HG02759 (cell line): ENCODE results near the gene JMJD6.
A peak's percentile ranks its signal among the peaks of the same experiment; 100 is the strongest.
"Not testable (repeated sequence)": the region's sequence is repeated elsewhere in the genome, so short reads cannot be mapped to it uniquely, and the experiment has no call there.

Source experiments
- ATAC-seq: cut with Tn5 transposase; IDR thresholded peaks from one replicate; pipeline ENCODE4 v1.9.1; 2021; ENCODE audit warnings: mild to moderate bottlenecking, moderate library complexity; ENCODE audit not compliant: unreplicated experiment

The JMJD6 gene

DNA sequence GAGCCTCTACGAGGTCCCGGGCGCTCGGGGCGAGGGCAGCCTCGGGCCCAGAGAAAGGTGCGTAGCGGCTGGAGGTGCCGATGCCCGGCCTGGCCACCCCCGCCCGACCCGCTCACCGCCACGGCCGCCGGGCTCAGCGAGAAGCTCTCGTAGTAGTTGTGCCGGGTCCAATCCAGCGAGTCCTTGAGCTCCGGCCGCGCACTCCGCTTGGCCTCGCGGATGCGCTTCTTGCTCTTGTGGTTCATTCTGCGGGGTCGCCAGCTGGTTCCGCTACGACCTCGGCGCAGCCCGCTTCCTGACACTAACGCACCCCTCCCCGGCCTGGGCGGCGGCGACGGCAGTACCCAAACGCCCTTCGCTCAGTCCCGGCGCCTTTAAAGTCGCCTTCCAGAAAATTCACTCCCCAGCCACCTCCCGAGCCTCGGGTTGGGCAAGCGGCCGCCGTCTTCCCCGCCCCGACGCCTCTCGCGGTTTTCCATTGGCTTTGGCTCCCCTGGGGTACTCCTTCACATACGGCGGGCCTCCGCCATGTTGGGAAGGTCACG is at the start of gene JMJD6:
TSS of gene JMJD6 (minus strand) at position 376 of the 545 bp plus-strand sequence. CDS start at position 245, 131 bp downstream.
- ATAC-seq, result peak; percentile 80

DNA sequence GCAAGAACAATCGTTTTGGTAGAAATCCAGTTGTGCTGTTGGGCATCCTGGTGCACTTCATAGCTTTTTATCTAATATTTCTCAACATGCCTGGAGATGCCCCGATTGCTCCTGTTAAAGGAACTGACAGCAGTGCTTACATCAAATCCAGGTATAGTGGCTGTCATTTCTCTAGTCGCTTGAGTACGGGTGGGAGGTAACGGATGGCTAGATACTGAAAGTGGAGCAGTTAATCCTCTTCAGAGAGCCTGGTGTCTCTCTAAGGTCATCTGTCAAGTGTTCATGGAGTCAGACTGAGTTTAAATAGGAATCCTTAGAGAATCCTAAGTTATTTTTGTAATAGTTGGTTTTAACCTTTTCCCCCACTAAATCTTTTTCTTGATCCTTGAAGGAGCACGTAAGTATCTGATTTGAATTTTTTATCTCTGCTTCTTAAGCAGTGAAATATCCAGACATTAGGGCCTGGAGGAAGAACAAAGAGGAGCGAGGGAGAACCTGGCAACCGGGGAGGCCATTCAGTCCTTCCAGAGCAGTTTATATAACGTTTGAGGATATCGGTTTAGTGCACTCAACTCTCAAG is 48.7 kb upstream of the JMJD6 start:
- ATAC-seq, result no peak

DNA sequence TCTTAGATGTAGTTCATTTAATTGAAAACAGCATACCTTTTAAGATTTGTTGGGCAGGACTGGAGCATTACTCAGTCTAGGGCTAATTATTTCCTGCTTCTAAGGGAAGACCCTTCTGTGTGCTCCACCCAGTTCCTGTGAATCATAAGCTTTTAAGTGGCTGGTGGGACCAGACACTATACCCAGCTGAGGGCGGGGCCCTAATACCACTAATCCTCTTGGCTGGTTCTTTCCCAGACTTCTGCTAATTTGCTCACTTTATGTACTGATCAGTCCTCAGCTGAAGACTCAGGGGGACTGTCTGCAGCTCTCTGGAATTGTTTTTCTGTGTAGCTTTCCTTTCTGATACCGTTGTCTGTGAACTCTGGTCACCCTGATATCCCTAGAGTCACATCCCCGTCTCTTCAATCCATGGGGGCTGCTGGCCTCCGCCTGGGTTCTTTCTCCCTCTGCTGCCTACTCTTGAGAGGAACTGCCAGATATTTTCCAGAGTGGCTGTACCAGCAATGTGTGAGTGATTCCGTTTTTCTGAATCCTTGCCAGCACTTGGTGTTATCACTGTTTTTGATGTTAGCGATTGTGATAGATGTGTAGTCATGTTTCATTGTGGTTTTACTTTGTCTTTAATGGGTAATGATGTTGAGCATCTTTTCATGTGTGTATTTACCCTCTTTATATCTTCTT is 46.6 kb upstream of the JMJD6 start:
- ATAC-seq, result no peak

DNA sequence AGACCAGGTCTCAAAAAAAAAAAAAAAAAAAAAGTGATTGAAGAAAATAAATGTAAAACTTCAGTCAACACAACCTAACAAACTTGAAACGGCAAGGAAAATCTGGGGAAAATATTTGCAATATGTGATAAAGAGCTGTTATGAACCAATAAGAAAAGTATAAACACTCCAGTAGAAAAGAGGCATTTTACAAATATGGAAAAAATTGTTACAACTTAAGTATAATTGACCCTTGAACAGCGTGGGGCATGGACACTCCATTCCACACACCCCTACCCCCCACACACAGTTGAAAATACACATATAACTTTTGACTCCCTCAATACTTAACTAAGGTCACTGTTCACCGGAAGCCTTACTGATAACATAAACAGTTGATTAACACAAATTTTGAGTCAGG is 32.2 kb upstream of the JMJD6 start:
- no peak for ATAC-seq

DNA sequence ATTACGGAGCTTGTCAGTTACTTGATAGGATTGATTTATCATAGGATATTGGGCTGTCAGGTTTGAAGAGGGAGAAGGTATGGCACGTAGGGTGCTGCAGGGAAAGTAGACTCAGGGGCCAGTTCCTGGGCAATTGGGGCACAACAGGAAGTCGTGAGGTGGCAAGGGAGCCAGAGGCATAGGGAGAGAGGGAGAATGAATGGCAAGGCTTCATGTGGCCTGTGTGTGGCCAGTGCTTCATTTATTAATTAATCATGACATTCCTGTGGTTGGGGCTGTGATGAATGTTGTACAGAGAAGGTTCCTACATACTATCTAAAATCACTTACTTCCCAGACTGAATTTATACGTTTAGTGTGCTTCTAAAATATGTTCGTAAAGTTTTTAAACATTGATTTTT is 30.9 kb upstream of the JMJD6 start:
- ATAC-seq, result no peak

DNA sequence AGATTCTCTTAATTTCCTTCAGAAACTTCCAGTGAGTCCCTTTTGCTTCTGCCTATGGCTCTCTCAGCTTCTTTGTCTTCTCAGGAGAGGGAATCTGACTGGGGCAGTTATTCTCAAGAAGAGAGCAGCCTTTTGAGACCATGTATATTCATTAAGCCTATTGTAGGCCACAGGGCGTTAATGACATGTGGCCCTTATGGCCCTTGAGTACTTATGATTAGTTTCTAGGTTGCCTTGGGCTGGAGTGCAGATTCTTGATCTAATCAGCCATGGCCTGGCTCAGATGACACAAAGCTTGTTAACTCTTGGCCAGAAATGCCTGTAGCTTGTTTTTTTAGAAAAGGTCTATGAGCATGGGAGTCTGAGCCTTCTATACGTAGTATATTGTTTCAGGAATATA is 28.9 kb upstream of the JMJD6 start:
- no peak for ATAC-seq

DNA sequence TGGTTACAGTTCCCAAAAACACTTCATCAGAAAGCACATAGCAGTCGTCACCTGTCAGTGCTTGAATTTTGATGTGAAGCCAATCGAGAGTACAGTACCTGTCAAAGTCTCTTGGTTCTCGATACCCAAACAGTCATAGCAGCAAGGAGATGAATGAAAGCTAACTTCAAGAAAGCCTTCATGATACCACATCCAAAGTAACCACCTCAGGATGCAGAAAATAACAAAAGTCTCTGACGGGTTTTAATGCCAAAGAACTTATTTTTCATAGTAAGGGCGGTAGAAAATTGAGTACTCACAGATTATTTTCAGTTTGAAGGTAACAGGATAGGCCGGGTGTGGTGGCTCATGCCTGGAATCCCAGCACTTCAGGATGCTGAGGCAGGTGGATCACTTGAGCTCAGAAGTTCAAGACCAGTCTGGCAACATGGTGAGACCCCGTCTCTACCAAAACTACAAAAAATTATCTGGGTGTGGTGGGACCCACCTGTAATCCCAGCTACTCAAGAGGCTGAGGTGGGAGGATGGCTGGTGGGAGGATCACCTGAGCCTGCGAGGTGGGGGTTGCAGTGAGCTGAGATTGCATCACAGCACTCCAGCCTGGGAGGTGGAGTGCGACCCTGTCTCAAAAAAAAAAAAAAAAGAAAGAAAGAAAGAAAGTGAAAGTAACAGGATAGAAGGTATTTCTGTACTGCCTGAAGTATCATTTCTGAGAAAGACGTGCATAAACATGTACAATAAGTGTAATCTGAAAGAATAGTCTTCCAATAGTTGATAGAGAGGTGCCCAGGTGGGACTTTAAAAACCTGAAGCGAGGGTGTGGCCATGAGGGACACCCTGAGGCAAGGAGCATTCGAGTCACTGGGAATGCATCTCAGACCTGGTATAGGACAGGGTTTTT is 26.9 kb upstream of the JMJD6 start:
- no peak for ATAC-seq

DNA sequence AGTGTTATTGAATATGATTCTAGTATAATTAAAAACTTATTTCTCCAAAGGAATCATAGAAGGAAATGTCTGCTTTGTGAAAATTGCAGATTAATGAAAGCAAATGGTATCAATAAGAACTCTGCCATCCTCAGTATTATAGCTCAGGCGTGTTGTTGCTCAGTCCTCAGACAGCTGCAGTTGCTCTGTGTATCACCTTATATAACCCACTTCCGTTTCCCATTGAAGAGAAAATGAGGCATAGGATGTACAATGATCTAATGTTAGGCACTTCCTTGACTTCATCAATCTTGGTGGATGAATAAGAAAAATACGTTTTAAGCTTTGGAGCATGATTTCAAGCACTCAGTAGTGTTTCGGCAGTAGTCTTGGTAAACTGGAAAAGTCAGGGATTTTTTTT is 25.6 kb upstream of the JMJD6 start:
- ATAC-seq, result no peak

DNA sequence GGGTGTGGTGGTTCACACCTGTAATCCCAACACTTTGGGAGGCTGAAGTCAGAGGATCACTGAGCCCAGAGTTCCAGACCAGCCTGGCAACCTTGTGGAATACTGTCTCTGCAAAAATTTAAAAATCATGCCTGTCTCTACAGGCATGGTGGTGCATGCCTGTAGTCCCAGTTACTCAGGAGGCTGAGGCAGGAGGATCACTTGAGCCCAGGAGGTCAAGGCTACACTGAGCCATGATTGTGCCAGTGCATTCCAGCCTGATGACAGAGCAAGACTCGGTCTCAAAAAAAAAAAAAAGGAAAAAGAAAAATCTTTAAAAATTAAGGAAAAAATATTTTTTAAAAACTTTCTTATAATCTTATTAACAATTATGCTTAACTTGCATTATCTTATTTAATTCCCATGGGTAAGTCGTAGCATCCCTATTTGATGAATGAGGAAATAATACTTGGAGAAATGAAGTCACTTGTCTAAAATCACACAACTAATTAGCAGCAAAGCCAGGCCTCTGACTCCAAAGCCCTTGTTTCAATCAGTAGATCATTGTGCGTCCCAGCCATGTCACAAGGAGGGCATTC is 25.1 kb upstream of the JMJD6 start:
- no peak for ATAC-seq

DNA sequence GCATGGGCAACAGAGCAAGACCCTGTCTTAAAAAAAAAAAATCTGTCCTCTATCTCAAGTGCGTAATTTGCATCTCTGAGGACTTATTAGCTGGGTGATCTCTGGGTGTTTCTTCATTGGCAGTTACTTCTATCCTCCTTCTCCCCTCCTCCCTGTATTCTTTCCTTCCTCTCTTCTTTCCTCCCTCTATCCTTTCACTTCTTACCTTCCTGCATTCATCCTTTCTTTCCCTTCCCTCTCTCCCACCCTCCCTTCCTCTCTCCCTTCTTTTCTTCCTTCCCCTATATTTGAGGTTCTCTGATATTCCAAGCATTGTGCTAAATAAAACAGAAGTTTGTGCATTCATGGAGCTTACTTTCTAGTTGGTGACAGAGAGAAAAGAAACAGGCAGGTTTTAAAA is 22.3 kb upstream of the JMJD6 start:
- ATAC-seq, result no peak

DNA sequence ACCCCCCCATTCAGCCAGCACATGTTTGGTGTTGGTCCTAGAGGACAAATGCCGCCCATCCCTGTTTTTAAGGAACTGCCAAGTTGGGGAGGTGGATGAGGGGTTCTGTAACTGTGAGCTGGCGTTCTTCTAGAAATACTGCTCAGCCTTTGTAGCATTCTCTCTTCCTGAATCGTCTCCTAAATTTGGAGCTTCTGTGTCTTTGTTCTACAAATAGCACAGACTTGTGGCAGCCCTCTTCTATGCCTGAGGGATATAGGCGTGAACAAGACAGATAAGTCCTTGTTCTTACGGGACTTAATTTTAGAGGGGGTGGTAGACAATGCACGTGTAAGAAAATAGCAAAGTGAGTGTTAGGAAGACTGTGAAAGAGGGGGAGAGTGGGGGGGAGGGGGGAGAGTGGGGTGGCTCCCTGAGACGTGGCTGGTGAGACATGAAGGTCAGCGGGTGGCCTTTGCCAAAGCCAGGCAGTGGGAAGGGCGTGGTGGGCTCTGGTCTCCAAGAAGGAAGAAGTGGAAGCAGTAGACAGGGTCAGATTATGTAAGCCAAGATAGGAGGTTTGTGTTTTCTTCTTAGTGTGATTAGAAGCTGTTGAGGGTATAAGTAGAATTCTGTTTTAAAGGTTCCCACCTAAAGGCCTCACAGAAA is 21.4 kb upstream of the JMJD6 start:
- ATAC-seq, result no peak

DNA sequence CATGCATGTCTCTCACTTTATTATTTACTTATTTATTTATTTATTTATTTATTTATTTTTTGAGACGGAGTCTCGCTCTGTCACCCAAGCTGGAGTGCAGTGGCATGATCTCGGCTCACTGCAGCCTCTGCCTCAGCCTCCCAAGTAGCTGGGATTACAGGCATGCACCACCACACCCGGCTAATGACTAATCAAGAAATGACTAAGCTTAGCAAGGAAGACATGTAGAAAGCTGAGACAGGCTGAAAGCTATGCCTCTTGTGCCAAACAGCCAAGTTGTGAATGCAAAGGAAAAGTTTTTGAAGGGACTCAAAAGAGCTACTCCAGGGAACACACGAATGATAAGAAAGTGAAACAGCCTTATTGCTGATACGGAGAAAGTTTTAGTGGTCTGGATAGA is 19.4 kb upstream of the JMJD6 start:
- ATAC-seq, result not testable (repeated sequence)

DNA sequence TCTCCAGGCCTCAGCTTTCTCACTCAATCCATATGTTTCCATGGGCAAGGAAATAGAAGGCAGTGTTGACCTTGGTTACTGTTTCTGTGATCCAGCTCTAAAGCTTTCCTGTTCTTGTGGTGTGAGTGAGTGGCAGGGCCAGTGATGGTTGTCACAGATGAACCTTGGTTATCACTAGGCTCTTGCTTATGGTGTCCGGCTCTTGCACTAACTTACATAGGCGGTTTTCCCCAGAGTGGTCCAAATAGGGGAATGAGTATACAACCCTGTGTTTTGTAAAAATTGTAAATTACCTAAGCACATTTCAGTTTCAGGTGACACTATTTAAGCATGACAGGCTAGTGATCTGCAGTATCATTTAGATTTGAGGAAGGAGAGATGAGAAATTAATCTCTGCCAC is 18.3 kb upstream of the JMJD6 start:
- no peak for ATAC-seq

DNA sequence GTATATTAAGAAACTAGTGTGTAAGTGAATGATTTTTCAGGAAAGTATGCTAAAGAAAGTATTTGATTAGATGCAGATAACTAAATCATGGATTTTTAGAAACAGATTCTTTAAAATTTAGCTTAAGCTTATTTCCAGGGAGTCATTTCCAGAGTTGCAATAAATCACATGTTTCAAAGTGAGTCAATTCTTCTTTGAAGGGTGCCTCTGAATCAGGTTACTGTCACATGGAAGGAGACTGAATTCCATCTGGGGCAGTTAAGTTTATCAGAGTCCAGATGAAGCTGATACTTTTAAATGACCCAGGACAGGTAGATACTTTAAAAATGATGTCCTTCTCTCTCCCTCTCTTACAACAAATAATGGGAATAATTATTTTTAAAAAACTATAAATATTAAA is 16.6 kb upstream of the JMJD6 start:
- no peak for ATAC-seq

DNA sequence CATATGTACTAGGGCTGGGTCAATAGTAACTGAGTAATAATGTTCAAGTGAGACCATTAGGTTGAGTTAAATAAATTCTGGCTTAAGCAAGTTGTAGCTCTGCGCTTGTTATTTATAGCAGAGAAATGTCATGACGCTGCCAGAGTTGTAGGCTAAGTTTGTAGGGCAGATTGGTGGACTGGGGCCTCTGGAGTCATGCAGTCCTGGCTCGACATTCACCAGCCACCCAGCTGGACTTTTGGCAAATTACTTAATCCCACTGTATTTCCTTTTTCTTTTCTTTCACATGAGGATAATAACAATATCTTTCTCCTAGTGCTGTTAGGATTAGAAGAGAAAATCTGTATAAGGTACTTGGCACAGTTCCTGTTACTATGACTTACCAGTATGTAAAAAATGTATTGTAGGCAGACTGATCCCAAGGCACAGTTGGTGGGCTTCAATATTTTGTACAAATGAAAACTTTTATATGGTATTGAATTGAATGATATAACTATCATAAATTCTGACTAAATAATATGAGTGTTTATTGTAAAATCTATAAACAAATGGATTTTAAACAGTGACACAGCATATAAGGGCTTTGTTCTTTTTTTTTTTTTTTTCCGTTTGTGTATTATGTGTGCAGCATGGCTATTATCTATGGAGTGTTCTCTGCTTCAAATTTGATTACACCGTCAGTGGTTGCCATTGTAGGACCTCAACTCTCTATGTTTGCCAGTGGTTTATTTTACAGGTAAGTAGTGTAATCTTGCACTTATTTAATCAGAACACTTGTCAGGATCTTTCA is 14.1 kb upstream of the JMJD6 start:
- no peak for ATAC-seq

DNA sequence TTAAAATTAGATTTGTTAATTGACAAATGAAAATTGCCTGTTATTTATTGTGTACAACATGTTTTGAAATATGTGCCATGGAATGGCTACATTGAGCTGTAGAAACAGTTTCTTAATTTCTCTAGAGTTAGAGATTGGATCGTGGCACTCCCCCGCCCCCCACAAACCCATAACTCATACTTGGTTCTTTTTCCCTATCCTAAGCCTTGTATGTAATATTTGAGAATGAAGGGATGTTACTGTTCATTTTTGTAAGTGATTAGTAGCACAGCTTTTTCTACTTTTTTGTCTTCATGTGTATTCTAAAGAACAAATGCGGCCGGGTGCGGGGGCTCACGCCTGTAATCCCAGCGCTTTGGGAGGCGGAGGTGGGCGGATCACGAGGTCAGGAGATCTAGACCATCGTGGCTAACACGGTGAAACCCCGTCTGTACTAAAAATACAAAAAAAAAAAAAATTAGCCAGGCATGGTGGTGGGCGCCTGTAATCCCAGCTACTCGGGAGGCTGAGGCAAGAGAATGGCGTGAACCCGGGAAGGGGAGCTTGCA is 13.2 kb upstream of the JMJD6 start:
- ATAC-seq, result not testable (repeated sequence)

DNA sequence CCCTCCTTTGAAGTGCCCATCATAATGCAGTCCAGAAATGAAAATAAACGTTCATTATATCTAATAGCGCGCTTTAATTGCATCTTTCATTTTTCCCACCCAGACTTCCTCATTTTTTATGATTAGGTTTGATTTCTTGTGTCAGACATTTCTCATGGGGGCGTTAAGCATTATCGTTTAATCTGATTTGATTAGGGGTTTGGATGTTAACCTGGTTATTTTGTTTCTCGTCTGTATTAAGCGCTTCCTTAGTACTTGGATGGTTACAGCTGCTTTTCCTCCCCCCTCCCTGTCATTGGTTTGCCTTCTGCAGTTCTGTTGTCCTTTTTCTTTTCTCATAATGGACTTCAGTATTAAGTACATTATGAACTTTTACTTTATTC is 12.1 kb upstream of the JMJD6 start:
- ATAC-seq, result no peak

DNA sequence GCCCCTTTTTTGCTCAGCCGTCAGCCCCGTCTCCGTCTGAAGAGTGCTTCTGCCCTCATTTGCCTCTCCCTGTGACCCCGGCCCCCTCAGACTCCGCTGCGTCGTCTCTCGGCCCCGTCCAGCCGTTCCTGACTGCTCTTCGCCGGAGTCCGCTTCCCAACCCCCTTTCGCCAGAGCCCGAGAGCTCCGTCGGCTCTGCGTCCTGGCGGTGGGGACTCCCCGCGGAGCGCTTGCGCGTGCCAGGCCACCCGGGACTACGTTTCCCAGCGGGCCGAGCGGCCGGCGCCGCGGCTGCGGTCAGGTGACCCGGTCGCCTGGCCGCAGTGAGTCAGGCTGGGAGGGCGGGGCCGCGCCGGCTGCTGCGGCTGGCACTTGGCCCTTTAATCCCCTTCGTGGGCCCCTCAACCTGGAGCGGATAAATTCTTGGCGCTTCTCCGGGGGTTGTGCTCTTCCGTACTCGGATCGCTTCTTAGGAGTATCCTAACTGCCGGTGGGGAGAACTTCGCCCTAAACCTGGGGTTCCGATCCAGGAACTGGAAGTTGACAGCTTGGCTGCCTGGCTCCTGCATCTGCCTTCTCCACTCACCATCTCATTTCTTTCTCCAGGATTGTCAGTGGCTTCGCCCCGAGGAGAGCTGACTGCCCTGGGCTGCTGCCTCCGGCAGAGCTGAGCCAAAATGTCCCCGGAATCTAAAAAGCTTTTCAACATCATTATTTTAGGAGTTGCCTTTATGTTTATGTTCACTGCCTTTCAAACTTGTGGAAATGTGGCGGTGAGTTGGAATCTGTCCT is 11.5 kb upstream of the JMJD6 start, which contains the start of gene MFSD11:
TSS of gene MFSD11 (plus strand) at position 444 of the 792 bp plus-strand sequence. CDS start at position 678, 234 bp downstream.
- ATAC-seq, result peak; percentile 66
